MCF 10A (cell line): ENCODE data around the gene TPX2. TPM values are rescaled to one million over a fixed set of nuclear protein-coding genes. Genes with fewer than 3 reads are reported as not detected.
A peak's percentile ranks its signal among the peaks of the same experiment; 100 is the strongest.

ENCODE experiments used
- BruUV-seq: library from RNA; stranded (reverse); fragments of 400-500 nt; replicated peaks from 2 replicates; lab custom pipeline; 2021; lab: Mats Ljungman, UMichigan
- CTCF ChIA-PET: fragments of 300-600 bp; sonication (Branson Sonifier 250); formaldehyde crosslinking; extraction: SDS; loops from one replicate; lab custom pipeline; 2021; ENCODE audit warnings: antibody characterized with exemption, inconsistent platforms; lab: Yijun Ruan, JAX
- POLR2A ChIA-PET: fragments of 300-600, 350-650 bp; sonication (Branson Sonifier 250); formaldehyde crosslinking; extraction: SDS; loops from one replicate; lab custom pipeline; 2020; ENCODE audit warnings: antibody characterized with exemption, inconsistent platforms; lab: Yijun Ruan, JAX
- DNase-seq: peaks from one replicate; pipeline ENCODE4 v3.0.0-alpha.2; 2018; ENCODE audit not compliant: unreplicated experiment
- H3K27ac Mint-ChIP-seq: one replicate; pipeline ENCODE4 v1.8.0; 2022; ENCODE audit warnings: mild to moderate bottlenecking, low read depth, mixed read lengths; ENCODE audit not compliant: unreplicated experiment
- H3K27me3 Mint-ChIP-seq: one replicate; pipeline ENCODE4 v1.8.0; 2022; ENCODE audit warnings: mixed read lengths; ENCODE audit not compliant: insufficient read depth, unreplicated experiment
- H3K36me3 Mint-ChIP-seq: one replicate; pipeline ENCODE4 v1.8.0; 2022; ENCODE audit warnings: mild to moderate bottlenecking, moderate library complexity, mixed read lengths; ENCODE audit not compliant: insufficient read depth, unreplicated experiment
- H3K4me1 Mint-ChIP-seq: one replicate; pipeline ENCODE4 v1.8.0; 2022; ENCODE audit warnings: mixed read lengths; ENCODE audit not compliant: insufficient read depth, unreplicated experiment
- H3K4me3 Mint-ChIP-seq: one replicate; pipeline ENCODE4 v1.8.0; 2022; ENCODE audit warnings: mild to moderate bottlenecking, moderate library complexity, mixed read lengths; ENCODE audit not compliant: unreplicated experiment
- H3K9me3 Mint-ChIP-seq: one replicate; pipeline ENCODE4 v1.8.0; 2022; ENCODE audit warnings: mixed read lengths; ENCODE audit not compliant: unreplicated experiment
- intact Hi-C: fragments of 100-400 bp; cut with micrococcal nuclease; formaldehyde crosslinking; loops from 2 replicates; pipeline ENCODE4 v1.14.1; 2022
- total RNA-seq: library from RNA; stranded (reverse); gene quantifications from 2 replicates; pipeline ENCODE4 v1.2.3, GENCODE V29; 2022
- TF ChIP-seq, protein P1 (sequence below): fragments of 200-600 bp; IDR thresholded peaks from one replicate; pipeline ENCODE4 v1.8.0; 2022; ENCODE audit warnings: antibody characterized with exemption, mild to moderate bottlenecking; ENCODE audit not compliant: unreplicated experiment

Gene TPX2
- total RNA-seq, 1 experiment from 2014 or later: 79.6 TPM

DNA sequence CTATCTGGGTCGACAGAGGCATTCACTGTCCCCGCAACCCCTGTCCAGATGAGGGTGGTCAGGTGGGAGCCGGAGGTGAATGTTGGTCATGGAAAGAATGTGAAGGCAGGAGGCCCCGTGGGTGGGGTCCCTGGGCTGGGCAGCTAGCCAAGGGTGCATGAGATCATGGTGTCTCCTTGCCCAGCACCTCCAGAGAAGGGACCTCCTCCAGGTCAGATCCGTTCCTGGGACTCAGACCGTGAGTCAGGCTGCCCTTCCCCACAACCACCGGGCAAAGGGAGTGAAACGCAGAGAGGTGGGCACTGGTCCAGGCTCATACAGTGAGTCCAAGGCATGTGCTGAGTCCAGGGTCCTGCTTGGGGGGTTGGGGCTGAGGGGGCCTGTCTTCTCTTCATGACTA lies 102.8 kb downstream of the TPX2 start:
- ChIA-PET POLR2A (interaction anchor here (0.6 kb wide), 1 partner anchor 44 kb away, joined by 3 read pairs; no protein-coding TSS in a partner anchor), CTCF (interaction anchor here (1.0 to 3.1 kb wide), 4 partner anchors 11 to 252 kb away, joined by 3 to 20 read pairs (median 4); no protein-coding TSS in a partner anchor)
- peak; percentile 78 for DNase-seq
- Mint-ChIP-seq H3K4me1 (peaks cover 12% of the 10 kb centered on the region), H3K9me3 (no peaks in the 10 kb centered on the region), H3K27ac (no peak overlapping the region), H3K36me3 (no peaks in the 10 kb centered on the region), H3K4me3 (no peak overlapping the region), H3K27me3 (no peaks in the 10 kb centered on the region)
- BruUV-seq: no TSS peak
- intact Hi-C loops: no loop called here
- TF ChIP-seq, protein P1, sequence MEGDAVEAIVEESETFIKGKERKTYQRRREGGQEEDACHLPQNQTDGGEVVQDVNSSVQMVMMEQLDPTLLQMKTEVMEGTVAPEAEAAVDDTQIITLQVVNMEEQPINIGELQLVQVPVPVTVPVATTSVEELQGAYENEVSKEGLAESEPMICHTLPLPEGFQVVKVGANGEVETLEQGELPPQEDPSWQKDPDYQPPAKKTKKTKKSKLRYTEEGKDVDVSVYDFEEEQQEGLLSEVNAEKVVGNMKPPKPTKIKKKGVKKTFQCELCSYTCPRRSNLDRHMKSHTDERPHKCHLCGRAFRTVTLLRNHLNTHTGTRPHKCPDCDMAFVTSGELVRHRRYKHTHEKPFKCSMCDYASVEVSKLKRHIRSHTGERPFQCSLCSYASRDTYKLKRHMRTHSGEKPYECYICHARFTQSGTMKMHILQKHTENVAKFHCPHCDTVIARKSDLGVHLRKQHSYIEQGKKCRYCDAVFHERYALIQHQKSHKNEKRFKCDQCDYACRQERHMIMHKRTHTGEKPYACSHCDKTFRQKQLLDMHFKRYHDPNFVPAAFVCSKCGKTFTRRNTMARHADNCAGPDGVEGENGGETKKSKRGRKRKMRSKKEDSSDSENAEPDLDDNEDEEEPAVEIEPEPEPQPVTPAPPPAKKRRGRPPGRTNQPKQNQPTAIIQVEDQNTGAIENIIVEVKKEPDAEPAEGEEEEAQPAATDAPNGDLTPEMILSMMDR: no peak

DNA sequence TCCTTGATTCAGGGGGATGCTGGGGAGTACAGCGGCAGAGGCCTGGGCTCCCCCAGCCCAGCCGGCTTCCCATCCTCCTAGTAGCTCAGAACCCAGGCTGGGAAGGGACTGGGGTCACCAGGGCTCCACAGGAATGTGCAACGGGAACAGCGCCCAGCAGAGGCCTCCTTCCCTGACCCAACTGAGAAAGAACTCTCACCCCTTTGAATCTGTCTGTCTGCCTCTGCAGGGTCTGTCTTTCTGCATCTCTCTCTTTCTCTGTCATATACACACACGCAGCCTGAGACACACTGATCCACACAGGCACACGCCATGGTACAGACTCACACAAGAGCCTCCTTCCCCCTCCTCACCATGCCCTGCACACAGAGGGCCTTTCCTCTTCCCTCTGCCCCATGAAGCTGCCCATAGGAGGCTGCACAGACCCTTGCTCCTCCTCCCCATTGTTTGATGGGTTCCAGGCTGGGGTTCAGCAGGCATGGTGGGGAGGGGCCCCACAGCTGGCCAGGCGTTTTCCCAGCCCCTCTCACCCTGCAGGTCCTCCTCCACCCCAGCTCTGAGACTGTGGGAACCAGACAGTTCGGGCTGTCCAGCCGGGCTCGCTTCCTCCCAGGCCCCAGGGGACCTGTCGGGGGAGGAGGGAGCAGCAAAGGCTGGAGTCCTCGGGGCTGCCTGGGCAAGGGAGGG lies 103.5 kb downstream of the TPX2 start:
- TF ChIP-seq, protein P1: no peak
- Mint-ChIP-seq H3K9me3 (no peaks in the 10 kb centered on the region), H3K4me1 (peaks cover 12% of the 10 kb centered on the region), H3K27ac (no peak overlapping the region), H3K4me3 (no peak overlapping the region), H3K27me3 (no peaks in the 10 kb centered on the region), H3K36me3 (no peaks in the 10 kb centered on the region)
- CTCF ChIA-PET: interaction anchor here (0.7 to 3.1 kb wide), 7 partner anchors 11 to 252 kb away, joined by 3 to 20 read pairs (median 4); no protein-coding TSS in a partner anchor
- intact Hi-C loops: no loop called here
- BruUV-seq: no TSS peak
- POLR2A ChIA-PET: no interaction called here
- peak; percentile 40 for DNase-seq

DNA sequence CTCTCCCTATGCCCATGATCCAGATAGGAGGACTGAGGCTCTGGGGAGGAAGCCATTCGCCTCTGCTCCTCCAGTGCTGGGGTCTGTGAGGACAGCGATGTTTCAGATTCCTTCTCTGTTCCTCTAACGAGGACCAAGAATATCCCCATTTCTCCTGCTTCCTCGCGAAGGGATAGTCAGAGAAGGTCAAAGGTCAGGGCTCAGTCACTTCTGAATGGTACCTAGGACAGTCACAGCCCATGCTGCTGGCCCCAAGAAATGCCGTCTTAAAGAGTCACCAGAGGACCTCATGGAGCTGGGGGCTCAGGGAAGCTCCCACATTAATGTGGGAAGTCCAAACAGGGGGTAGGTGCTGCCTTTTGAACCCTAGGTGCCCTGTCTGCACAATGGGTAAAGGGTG lies 104.2 kb downstream of the TPX2 start:
- H3K4me3 Mint-ChIP-seq: no peak overlapping the region
- CTCF ChIA-PET: interaction anchor here (0.8 to 3.1 kb wide), 5 partner anchors 10 to 21 kb away, joined by 3 to 20 read pairs (median 4); no protein-coding TSS in a partner anchor
- BruUV-seq: no TSS peak
- peaks cover 12% of the 10 kb centered on the region for H3K4me1 Mint-ChIP-seq
- no peaks in the 10 kb centered on the region for H3K27me3 Mint-ChIP-seq
- TF ChIP-seq, protein P1: no peak
- no peak overlapping the region for H3K27ac Mint-ChIP-seq
- no peaks in the 10 kb centered on the region for H3K9me3 Mint-ChIP-seq
- intact Hi-C loops: no loop called here
- no peak for DNase-seq
- no peaks in the 10 kb centered on the region for H3K36me3 Mint-ChIP-seq
- POLR2A ChIA-PET: no interaction called here

DNA sequence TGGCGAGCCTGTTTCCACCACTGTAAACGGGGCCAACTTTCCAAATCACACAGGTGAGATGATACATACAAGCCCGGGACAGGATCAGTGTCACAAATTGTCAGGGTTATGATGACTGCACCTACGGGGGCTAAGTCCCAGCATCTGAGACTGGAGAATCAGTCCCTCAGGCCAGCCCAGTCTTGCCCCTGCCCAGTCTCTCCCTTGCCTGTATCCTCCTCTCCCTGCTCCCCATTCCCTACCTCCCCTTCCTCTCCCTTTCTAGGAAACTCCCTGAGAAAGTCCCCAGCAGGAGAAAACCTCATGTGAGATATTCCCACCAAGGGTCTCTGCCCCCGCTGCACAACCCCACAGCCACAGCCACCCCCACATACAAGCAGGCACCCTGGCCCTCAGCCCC lies 104.8 kb downstream of the TPX2 start:
- no peak overlapping the region for H3K4me3 Mint-ChIP-seq
- no peak overlapping the region for H3K27ac Mint-ChIP-seq
- intact Hi-C loops: no loop called here
- peaks cover 12% of the 10 kb centered on the region for H3K4me1 Mint-ChIP-seq
- no TSS peak for BruUV-seq
- H3K27me3 Mint-ChIP-seq: peaks cover 5% of the 10 kb centered on the region
- no peaks in the 10 kb centered on the region for H3K9me3 Mint-ChIP-seq
- DNase-seq: no peak
- CTCF ChIA-PET: interaction anchor here (0.5 to 3.1 kb wide), 6 partner anchors 9 to 808 kb away, joined by 3 to 20 read pairs (median 4); no protein-coding TSS in a partner anchor
- POLR2A ChIA-PET: no interaction called here
- H3K36me3 Mint-ChIP-seq: no peaks in the 10 kb centered on the region
- TF ChIP-seq, protein P1: no peak
